Parathyroid adenoma (tissue), 2 donors: Measurements from ENCODE around the gene AP4B1.

ENCODE experiments used
- H2AFZ ChIP-seq: fragments of 300-600 bp; sonication (generic); one replicate; pipeline ENCODE4 v1.7.0; 2017; ENCODE audit warnings: antibody characterized with exemption, mild to moderate bottlenecking
- H3K27ac ChIP-seq: fragments of 300-600 bp; sonication (generic); one replicate; pipeline ENCODE4 v1.7.0; 2017
- H3K27me3 ChIP-seq: fragments of 300-600 bp; sonication (generic); one replicate; pipeline ENCODE4 v1.7.0; 2017; ENCODE audit warnings: low read length; ENCODE audit not compliant: control insufficient read depth, insufficient read depth
- H3K36me3 ChIP-seq: fragments of 300-600 bp; sonication (generic); one replicate; pipeline ENCODE4 v1.7.0; 2017; ENCODE audit warnings: low read length; ENCODE audit not compliant: control insufficient read depth, insufficient read depth
- H3K4me1 ChIP-seq: fragments of 300-600 bp; sonication (generic); one replicate; pipeline ENCODE4 v1.7.0; 2017; ENCODE audit warnings: control low read depth
- H3K4me2 ChIP-seq: fragments of 300-600 bp; sonication (generic); one replicate; pipeline ENCODE4 v1.7.0; 2017; ENCODE audit warnings: low read length
- H3K4me3 ChIP-seq: fragments of 300-600 bp; sonication (generic); one replicate; pipeline ENCODE4 v1.7.0; 2017; ENCODE audit warnings: low read depth, low read length
- H3K79me2 ChIP-seq: fragments of 300-600 bp; sonication (generic); one replicate; pipeline ENCODE4 v1.7.0; 2017; ENCODE audit warnings: control low read depth
- H3K9ac ChIP-seq: fragments of 300-600 bp; sonication (generic); one replicate; pipeline ENCODE4 v1.7.0; 2017; ENCODE audit warnings: mild to moderate bottlenecking
- H3K9me3 ChIP-seq: fragments of 300-600 bp; sonication (generic); one replicate; pipeline ENCODE4 v1.7.0; 2017; ENCODE audit warnings: low read length; ENCODE audit not compliant: control insufficient read depth
- CTCF ChIP-seq: fragments of 300-600 bp; sonication (generic); IDR thresholded peaks from one replicate; pipeline ENCODE4 v1.7.0; 2017; ENCODE audit warnings: antibody characterized with exemption, mild to moderate bottlenecking
- donor health status: primary hyperparathyroidism.

AP4B1 gene

GRCh38 chr1:113874012-113874879 is 30.4 kb downstream of the AP4B1 start:
- no peak for TF ChIP-seq CTCF
- H3K36me3 ChIP-seq: no peaks in the 10 kb centered on the region
- no peak overlapping the region for H2AFZ ChIP-seq
- H3K4me2 ChIP-seq: no peak overlapping the region
- H3K9me3 ChIP-seq: no peaks in the 10 kb centered on the region
- H3K9ac ChIP-seq: no peak overlapping the region
- no peak overlapping the region for H3K4me3 ChIP-seq
- H3K27me3 ChIP-seq: no peaks in the 10 kb centered on the region
- no peaks in the 10 kb centered on the region for H3K79me2 ChIP-seq
- no peak overlapping the region for H3K27ac ChIP-seq
- H3K4me1 ChIP-seq: no peaks in the 10 kb centered on the region

- H3K79me2 ChIP-seq: no peaks in the 10 kb centered on the region
- no peak overlapping the region for H2AFZ ChIP-seq
- H3K4me2 ChIP-seq: no peak overlapping the region
- H3K4me3 ChIP-seq: no peak overlapping the region
- H3K9ac ChIP-seq: no peak overlapping the region
- no peaks in the 10 kb centered on the region for H3K9me3 ChIP-seq
- H3K27ac ChIP-seq: no peak overlapping the region
- TF ChIP-seq CTCF: no peak
- H3K36me3 ChIP-seq: no peaks in the 10 kb centered on the region
- H3K27me3 ChIP-seq: no peaks in the 10 kb centered on the region
- H3K4me1 ChIP-seq: no peaks in the 10 kb centered on the region
Measured at GRCh38 chr1:113872219-113872935, 32.2 kb downstream of the AP4B1 start.

GRCh38 chr1:113871597-113872113 is 32.9 kb downstream of the AP4B1 start, which contains the start of gene PTPN22:
Gene PTPN22 (minus strand): TSS chr1:113871712.
- Histone ChIP-seq H3K4me1 (no peaks in the 10 kb centered on the region), H3K9me3 (no peaks in the 10 kb centered on the region), H3K27me3 (no peaks in the 10 kb centered on the region), H3K79me2 (no peaks in the 10 kb centered on the region), H3K27ac (no peak within 1 kb of the TSS), H3K4me2 (no peak within 1 kb of the TSS), H3K4me3 (no peak within 1 kb of the TSS), H3K36me3 (no peaks in the 10 kb centered on the region), H3K9ac (no peak within 1 kb of the TSS), H2AFZ (no peak within 1 kb of the TSS)
- TF ChIP-seq CTCF: no peak

- TF ChIP-seq CTCF: no peak
- no peaks in the 10 kb centered on the region for H3K9me3 ChIP-seq
- H3K79me2 ChIP-seq: no peaks in the 10 kb centered on the region
- H3K4me3 ChIP-seq: no peak overlapping the region
- no peaks in the 10 kb centered on the region for H3K4me1 ChIP-seq
- no peak overlapping the region for H3K4me2 ChIP-seq
- no peaks in the 10 kb centered on the region for H3K27me3 ChIP-seq
- H3K27ac ChIP-seq: no peak overlapping the region
- H3K36me3 ChIP-seq: no peaks in the 10 kb centered on the region
- H2AFZ ChIP-seq: no peak overlapping the region
- no peak overlapping the region for H3K9ac ChIP-seq
Measured at GRCh38 chr1:113870778-113871177, 33.8 kb downstream of the AP4B1 start.
